ENCODE data around the gene GRPEL1. TPM values are rescaled to one million over a fixed set of nuclear protein-coding genes. Genes with fewer than 3 reads are reported as not detected.
A peak's percentile ranks its signal among the peaks of the same experiment; 100 is the strongest.

GRPEL1 gene
- total and polyA plus RNA-seq, 4 donors: 9.8 to 98.1 (median 40.2) TPM

DNA sequence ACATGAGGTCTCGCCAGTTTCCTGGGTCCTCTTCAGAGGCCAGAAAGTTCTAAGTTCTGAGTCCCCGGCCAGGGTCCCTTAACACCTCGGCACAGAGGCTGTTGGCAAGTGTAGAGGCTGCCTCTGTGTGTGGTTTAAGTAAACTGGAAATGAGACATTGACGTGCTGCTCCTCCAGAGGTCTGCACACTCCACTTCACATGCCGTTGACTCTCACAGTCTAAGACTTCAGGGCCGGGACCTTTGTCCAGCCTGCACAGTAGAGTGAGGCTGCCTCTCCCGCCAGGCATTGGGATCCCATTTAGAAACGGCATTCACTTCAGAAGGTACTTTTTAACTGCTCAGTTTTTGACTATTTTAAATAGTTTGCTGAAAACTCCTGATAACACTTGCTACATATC lies 35.3 kb downstream of the GRPEL1 start (continued):
- TF ChIP-seq, protein P1, sequence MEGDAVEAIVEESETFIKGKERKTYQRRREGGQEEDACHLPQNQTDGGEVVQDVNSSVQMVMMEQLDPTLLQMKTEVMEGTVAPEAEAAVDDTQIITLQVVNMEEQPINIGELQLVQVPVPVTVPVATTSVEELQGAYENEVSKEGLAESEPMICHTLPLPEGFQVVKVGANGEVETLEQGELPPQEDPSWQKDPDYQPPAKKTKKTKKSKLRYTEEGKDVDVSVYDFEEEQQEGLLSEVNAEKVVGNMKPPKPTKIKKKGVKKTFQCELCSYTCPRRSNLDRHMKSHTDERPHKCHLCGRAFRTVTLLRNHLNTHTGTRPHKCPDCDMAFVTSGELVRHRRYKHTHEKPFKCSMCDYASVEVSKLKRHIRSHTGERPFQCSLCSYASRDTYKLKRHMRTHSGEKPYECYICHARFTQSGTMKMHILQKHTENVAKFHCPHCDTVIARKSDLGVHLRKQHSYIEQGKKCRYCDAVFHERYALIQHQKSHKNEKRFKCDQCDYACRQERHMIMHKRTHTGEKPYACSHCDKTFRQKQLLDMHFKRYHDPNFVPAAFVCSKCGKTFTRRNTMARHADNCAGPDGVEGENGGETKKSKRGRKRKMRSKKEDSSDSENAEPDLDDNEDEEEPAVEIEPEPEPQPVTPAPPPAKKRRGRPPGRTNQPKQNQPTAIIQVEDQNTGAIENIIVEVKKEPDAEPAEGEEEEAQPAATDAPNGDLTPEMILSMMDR (IDR thresholded peaks at IDR 0.05; ENCODE audit: low read depth, low read length, missing input control): no peak
- TF ChIP-seq HNF4A (conservative IDR thresholded peaks at IDR 0.05) (no peak), EGR1 (IDR thresholded peaks at IDR 0.05; ENCODE audit: low read depth in 2 of 2) (no peak), FOXA2 (IDR thresholded peaks at IDR 0.05) (no peak), YY1 (IDR thresholded peaks at IDR 0.05) (no peak), SP1 (IDR thresholded peaks at IDR 0.05) (no peak), JUND (IDR thresholded peaks at IDR 0.05) (no peak)

- DNase-seq (ENCODE audit: low spot score): no peak
- no peak overlapping the region for H3K4me3 ChIP-seq (ENCODE audit: low read depth in 1 of 3, low read length in 3 of 3)
- WGBS: 86% methylated on average over 35 of the region's 35 CpGs
- peaks cover 11 to 31% (median 16%) of the 10 kb centered on the region in 4 donors for H3K4me1 ChIP-seq (ENCODE audit: control insufficient read depth in 4 of 4, insufficient read depth in 4 of 4, low read length in 3 of 4)
- no peaks in the 10 kb centered on the region for H3K27me3 ChIP-seq (ENCODE audit: control insufficient read depth in 4 of 4, insufficient read depth in 4 of 4, low read length in 3 of 4)
- H3K9ac ChIP-seq (ENCODE audit: low read depth in 1 of 2, low read length in 2 of 2): no peak overlapping the region
- H3K36me3 ChIP-seq (ENCODE audit: control insufficient read depth in 4 of 4, insufficient read depth in 3 of 4, low read depth in 1 of 4, low read length in 3 of 4): peaks cover 6 to 24% (median 12%) of the 10 kb centered on the region in 4 donors
- TF ChIP-seq YY1 (IDR thresholded peaks at IDR 0.05) (no peak), NR2F2 (IDR thresholded peaks at IDR 0.05) (no peak), RAD21 (IDR thresholded peaks at IDR 0.05) (no peak), FOXA1 (IDR thresholded peaks at IDR 0.05) (no peak), ATF3 (IDR thresholded peaks at IDR 0.05) (no peak)
- TF ChIP-seq, protein P2, sequence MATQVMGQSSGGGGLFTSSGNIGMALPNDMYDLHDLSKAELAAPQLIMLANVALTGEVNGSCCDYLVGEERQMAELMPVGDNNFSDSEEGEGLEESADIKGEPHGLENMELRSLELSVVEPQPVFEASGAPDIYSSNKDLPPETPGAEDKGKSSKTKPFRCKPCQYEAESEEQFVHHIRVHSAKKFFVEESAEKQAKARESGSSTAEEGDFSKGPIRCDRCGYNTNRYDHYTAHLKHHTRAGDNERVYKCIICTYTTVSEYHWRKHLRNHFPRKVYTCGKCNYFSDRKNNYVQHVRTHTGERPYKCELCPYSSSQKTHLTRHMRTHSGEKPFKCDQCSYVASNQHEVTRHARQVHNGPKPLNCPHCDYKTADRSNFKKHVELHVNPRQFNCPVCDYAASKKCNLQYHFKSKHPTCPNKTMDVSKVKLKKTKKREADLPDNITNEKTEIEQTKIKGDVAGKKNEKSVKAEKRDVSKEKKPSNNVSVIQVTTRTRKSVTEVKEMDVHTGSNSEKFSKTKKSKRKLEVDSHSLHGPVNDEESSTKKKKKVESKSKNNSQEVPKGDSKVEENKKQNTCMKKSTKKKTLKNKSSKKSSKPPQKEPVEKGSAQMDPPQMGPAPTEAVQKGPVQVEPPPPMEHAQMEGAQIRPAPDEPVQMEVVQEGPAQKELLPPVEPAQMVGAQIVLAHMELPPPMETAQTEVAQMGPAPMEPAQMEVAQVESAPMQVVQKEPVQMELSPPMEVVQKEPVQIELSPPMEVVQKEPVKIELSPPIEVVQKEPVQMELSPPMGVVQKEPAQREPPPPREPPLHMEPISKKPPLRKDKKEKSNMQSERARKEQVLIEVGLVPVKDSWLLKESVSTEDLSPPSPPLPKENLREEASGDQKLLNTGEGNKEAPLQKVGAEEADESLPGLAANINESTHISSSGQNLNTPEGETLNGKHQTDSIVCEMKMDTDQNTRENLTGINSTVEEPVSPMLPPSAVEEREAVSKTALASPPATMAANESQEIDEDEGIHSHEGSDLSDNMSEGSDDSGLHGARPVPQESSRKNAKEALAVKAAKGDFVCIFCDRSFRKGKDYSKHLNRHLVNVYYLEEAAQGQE (IDR thresholded peaks at IDR 0.05): no peak
- H3K27ac ChIP-seq (ENCODE audit: low read depth in 1 of 2, low read length in 2 of 2): no peak overlapping the region
- H3K9me3 ChIP-seq (ENCODE audit: control insufficient read depth in 4 of 4, low read length in 3 of 4): no peaks in the 10 kb centered on the region
These were observed 36.1 kb downstream of the GRPEL1 start for GRCh38 chr4:7031558-7032449.

DNA sequence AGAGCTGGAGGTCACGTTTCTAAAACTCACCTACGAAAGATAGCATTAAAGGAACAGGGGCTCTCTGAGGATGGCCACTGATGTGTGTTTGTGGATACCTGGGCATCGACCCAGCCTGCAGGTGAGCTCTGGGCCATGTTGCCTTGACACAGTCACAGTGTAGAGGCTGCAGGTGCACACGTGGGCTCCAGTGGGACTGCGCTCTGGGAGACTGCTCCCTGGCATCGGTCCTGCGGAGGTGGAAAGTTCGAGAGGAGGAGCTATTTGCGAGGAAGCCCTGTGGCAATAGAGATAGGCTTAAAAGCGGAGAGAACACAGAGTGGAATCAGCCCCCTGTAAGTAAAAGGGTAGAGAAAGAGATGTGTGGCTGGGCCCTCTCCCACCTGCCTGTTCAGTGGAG lies 37.0 kb downstream of the GRPEL1 start:
- Histone ChIP-seq H3K9ac (ENCODE audit: low read depth in 1 of 2, low read length in 2 of 2) (no peak overlapping the region), H3K27ac (ENCODE audit: low read depth in 1 of 2, low read length in 2 of 2) (no peak overlapping the region), H3K27me3 (ENCODE audit: control insufficient read depth in 4 of 4, insufficient read depth in 4 of 4, low read length in 3 of 4) (no peaks in the 10 kb centered on the region), H3K36me3 (ENCODE audit: control insufficient read depth in 4 of 4, insufficient read depth in 3 of 4, low read depth in 1 of 4, low read length in 3 of 4) (peaks cover 8 to 28% (median 16%) of the 10 kb centered on the region in 4 donors), H3K4me3 (ENCODE audit: low read depth in 1 of 3, low read length in 3 of 3) (no peak overlapping the region), H3K4me1 (ENCODE audit: control insufficient read depth in 4 of 4, insufficient read depth in 4 of 4, low read length in 3 of 4) (peaks cover 11 to 31% (median 16%) of the 10 kb centered on the region in 4 donors), H3K9me3 (ENCODE audit: control insufficient read depth in 4 of 4, low read length in 3 of 4) (no peaks in the 10 kb centered on the region)
- TF ChIP-seq SP1 (IDR thresholded peaks at IDR 0.05): no peak
- TF ChIP-seq RXRA (IDR thresholded peaks at IDR 0.05): peak in 1 of 2 donors; percentile 30
- no peak for DNase-seq (ENCODE audit: low spot score)
- WGBS: 79% methylated on average over 10 of the region's 10 CpGs
